HL-60 (cell line): ENCODE results near the gene KCNQ5.

Source experiments
- CTCF ChIP-seq: IDR thresholded peaks from one replicate; pipeline ENCODE4 v1.5.1; 2011; ENCODE audit warnings: low read length, control low read depth, inconsistent platforms; ENCODE audit not compliant: insufficient read depth
- POLR2AphosphoS5 ChIP-seq: IDR thresholded peaks from 2 replicates; pipeline ENCODE4 v1.6.1; 2012; ENCODE audit warnings: low read depth

GRCh38 chr6:72623808-72624207 is 1.9 kb downstream of the KCNQ5 start:
- TF ChIP-seq CTCF: no peak
- no peak for TF ChIP-seq POLR2AphosphoS5
